GM18505 (cell line): ENCODE data around the gene TEX264.

Experiments
- ATAC-seq: cut with Tn5 transposase; IDR thresholded peaks from one replicate; pipeline ENCODE4 v1.9.1; 2021; ENCODE audit not compliant: unreplicated experiment
- POLR2A ChIP-seq: IDR thresholded peaks from 4 replicates; pipeline ENCODE4 v1.6.1; 2011; ENCODE audit warnings: borderline replicate concordance; ENCODE audit not compliant: insufficient read depth, insufficient read length; ENCODE audit errors: extremely low read depth

Gene TEX264

GRCh38 chr3:51710631-51711351, 39.7 kb downstream of the TEX264 start:
- TF ChIP-seq POLR2A: no peak
- ATAC-seq: no peak

- TF ChIP-seq POLR2A: no peak
- no peak for ATAC-seq
Observed at GRCh38 chr3:51711352-51712037, 40.4 kb downstream of the TEX264 start.

- TF ChIP-seq POLR2A: no peak
- no peak for ATAC-seq
Observed at GRCh38 chr3:51712038-51712420, 41.0 kb downstream of the TEX264 start.

GRCh38 chr3:51712511-51712931, 41.5 kb downstream of the TEX264 start:
- no peak for TF ChIP-seq POLR2A
- ATAC-seq: no peak

DNA sequence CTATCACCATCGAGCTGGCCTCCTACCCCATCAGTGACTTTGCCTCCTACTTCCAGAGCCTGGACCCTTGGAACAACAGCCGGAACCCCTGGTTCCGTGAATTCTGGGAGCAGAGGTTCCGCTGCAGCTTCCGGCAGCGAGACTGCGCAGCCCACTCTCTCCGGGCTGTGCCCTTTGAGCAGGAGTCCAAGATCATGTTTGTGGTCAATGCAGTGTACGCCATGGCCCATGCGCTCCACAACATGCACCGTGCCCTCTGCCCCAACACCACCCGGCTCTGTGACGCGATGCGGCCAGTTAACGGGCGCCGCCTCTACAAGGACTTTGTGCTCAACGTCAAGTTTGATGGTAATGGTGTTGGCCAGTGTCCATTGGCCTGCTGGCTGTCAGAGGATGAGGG, 41.9 kb downstream of the TEX264 start:
- ATAC-seq: no peak
- TF ChIP-seq POLR2A: no peak

- no peak for ATAC-seq
- TF ChIP-seq POLR2A: no peak
Observed at GRCh38 chr3:51715231-51715976, 44.4 kb downstream of the TEX264 start.

DNA sequence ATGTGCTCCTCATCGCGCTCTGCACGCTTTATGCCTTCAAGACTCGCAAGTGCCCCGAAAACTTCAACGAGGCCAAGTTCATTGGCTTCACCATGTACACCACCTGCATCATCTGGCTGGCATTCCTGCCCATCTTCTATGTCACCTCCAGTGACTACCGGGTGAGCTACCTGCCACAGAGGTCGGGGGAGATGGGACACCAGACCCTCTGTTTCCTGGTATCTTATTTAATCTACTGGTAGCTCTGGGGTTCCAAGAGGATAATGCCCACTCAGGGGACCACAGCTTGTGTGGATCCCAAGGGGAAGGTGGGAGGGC, 44.9 kb downstream of the TEX264 start:
- no peak for TF ChIP-seq POLR2A
- no peak for ATAC-seq

- no peak for TF ChIP-seq POLR2A
- ATAC-seq: no peak
Observed at GRCh38 chr3:51716805-51717204, 45.8 kb downstream of the TEX264 start.

DNA sequence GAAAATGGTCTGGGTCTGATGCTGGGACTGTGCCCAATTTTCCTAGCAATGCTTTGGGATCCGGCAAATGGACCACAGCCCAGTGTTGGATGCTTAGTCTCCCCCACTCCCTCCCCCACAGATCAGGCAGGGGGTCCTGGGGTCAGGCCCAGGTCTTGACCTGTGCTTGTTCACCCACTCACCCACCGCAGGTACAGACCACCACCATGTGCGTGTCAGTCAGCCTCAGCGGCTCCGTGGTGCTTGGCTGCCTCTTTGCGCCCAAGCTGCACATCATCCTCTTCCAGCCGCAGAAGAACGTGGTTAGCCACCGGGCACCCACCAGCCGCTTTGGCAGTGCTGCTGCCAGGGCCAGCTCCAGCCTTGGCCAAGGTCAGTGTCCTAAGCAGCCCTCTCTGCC, 46.4 kb downstream of the TEX264 start:
- TF ChIP-seq POLR2A: no peak

GRCh38 chr3:51717947-51718346, 46.9 kb downstream of the TEX264 start:
- no peak for ATAC-seq
- TF ChIP-seq POLR2A: no peak

More for the DNA sequence above, 46.4 kb downstream of the TEX264 start:
- ATAC-seq: no peak

DNA sequence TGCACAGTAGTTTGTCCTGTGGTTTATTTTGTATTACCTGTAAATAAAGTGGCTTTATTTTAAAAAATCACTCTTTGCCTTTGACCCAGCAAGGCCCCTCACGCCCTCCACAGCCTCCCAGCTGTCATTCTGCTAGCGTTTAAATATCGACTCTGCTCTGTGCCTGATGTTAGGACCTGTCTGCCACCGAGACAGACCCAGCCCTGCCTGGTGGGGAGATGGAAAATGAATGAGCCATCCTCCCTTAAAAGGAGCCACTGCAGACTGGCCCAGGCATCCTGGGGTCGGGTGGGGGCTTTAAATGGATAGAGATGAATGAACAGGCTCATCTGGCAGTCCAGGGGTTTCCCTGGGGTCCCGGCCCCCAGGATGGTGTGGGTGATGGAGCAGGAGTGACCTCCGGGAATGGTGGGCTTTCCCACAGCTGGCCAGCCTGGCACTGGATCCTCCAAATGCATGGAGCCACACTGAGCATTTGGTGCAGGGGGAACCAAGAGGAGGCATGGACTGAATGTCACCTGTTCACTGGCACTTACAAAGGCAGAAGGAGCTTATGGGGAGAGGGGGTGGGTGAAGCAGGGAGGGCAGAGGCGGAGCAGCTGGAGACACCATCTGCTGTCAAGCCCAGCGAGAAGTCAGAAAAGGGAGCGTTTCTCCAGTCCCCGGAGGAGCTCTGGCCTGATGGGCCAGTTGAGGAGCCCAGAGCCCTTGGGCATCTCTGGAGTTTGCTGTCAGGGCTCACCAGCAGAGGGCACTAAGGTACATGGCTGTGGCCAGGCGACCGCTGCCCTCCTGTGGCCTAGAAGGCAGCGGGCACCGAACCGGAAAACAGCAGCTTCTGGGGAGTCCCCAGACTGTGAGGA, 47.7 kb downstream of the TEX264 start:
- ATAC-seq: peak; percentile 62

GRCh38 chr3:51719410-51720025, 48.5 kb downstream of the TEX264 start:
- TF ChIP-seq POLR2A: no peak
- ATAC-seq: no peak

More for the DNA sequence above, 47.7 kb downstream of the TEX264 start:
- no peak for TF ChIP-seq POLR2A
